ENCODE results near the gene CX3CR1. TPM values are rescaled to one million over a fixed set of nuclear protein-coding genes. Genes with fewer than 3 reads are reported as not detected.
"Not testable (repeated sequence)": the region's sequence is repeated elsewhere in the genome, so short reads cannot be mapped to it uniquely, and the experiment has no call there.

CX3CR1 gene
- total RNA-seq, 1 donor from 2014 or later = 0.32 TPM

DNA sequence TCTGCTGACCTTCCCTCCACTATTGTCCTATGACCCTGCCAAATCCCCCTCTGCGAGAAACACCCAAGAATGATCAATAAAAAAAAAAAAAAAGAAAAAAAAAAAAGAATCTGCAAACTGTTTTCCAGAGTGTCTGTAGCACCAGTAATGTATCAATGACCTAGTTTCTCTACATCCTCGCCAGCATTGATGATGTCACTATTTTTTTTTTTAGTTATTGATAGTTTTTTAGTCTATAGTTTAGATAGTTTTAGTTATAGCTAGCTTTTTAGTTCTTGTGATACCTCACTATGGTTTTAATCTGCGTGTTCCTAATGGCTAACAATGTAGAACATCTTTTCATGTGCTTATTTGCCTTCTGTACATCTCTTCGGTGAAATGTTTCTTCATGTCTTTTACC lies 51.3 kb downstream of the CX3CR1 start:
- no peaks in the 10 kb centered on the region for H4K20me1 ChIP-seq (ENCODE audit: insufficient read depth, low read length)
- Mint-ChIP-seq H3K4me3 (ENCODE audit: unreplicated experiment) (no peak overlapping the region), H3K27me3 (ENCODE audit: low read depth, unreplicated experiment) (peaks cover 16% of the 10 kb centered on the region), H3K36me3 (ENCODE audit: low read depth, unreplicated experiment) (no peaks in the 10 kb centered on the region), H3K4me1 (ENCODE audit: low read depth, unreplicated experiment) (no peaks in the 10 kb centered on the region), H3K27ac (ENCODE audit: unreplicated experiment) (no peak overlapping the region), H3K9me3 (ENCODE audit: unreplicated experiment) (peaks cover 2% of the 10 kb centered on the region)
- no peak overlapping the region for H3K4me3 ChIP-seq (ENCODE audit: insufficient read depth, low read depth, low read length)
- no peaks in the 10 kb centered on the region for H3K9me3 ChIP-seq (ENCODE audit: insufficient read depth, low read depth, low read length)
- H3K27me3 ChIP-seq (ENCODE audit: insufficient read depth, low read length) = peaks cover 8% of the 10 kb centered on the region
- DNase-seq (ENCODE audit: low read depth) (no peak), FAIRE-seq (no peak)
- no peaks in the 10 kb centered on the region for H3K36me3 ChIP-seq (ENCODE audit: insufficient read depth, low read length)
- H3K4me1 ChIP-seq (ENCODE audit: insufficient read depth, low read length) = no peaks in the 10 kb centered on the region
- no peak overlapping the region for H2AFZ ChIP-seq (ENCODE audit: low read depth, low read length)
- TF ChIP-seq, protein P1, sequence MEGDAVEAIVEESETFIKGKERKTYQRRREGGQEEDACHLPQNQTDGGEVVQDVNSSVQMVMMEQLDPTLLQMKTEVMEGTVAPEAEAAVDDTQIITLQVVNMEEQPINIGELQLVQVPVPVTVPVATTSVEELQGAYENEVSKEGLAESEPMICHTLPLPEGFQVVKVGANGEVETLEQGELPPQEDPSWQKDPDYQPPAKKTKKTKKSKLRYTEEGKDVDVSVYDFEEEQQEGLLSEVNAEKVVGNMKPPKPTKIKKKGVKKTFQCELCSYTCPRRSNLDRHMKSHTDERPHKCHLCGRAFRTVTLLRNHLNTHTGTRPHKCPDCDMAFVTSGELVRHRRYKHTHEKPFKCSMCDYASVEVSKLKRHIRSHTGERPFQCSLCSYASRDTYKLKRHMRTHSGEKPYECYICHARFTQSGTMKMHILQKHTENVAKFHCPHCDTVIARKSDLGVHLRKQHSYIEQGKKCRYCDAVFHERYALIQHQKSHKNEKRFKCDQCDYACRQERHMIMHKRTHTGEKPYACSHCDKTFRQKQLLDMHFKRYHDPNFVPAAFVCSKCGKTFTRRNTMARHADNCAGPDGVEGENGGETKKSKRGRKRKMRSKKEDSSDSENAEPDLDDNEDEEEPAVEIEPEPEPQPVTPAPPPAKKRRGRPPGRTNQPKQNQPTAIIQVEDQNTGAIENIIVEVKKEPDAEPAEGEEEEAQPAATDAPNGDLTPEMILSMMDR (IDR thresholded peaks at IDR 0.05; ENCODE audit: insufficient read depth, low read depth, low read length) = no peak
- no peak for TF ChIP-seq EZH2 (IDR thresholded peaks at IDR 0.05; ENCODE audit: insufficient read depth, low read length)
- no peak overlapping the region for H3K27ac ChIP-seq (ENCODE audit: low read depth, low read length)
- no peak overlapping the region for H3K4me2 ChIP-seq (ENCODE audit: low read length)
- no peaks in the 10 kb centered on the region for H3K79me2 ChIP-seq (ENCODE audit: insufficient read depth, low read length)
- H3K9ac ChIP-seq (ENCODE audit: low read length) = no peak overlapping the region

DNA sequence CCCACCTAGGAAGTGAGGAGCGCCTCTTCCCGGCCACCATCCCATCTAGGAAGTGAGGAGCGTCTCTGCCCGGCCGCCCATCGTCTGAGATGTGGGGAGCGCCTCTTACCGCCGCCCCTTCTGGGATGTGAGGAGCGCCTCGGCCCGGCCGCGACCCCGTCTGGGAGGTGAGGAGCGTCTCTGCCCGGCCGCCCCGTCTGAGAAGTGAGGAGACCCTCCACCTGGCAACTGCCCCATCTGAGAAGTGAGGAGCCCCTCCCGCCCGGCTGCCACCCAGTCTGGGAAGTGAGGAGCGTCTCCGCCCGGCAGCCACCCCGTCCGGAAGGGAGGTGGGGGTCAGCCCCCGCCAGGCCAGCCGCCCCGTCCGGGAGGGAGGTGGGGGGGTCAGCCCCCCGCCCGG lies 52.2 kb downstream of the CX3CR1 start:
- H3K36me3 ChIP-seq (ENCODE audit: insufficient read depth, low read length); H3K4me2 ChIP-seq (ENCODE audit: low read length); H3K4me1 ChIP-seq (ENCODE audit: insufficient read depth, low read length); H3K27me3 ChIP-seq (ENCODE audit: insufficient read depth, low read length); DNase-seq (ENCODE audit: low read depth); H3K9me3 Mint-ChIP-seq (ENCODE audit: unreplicated experiment); H3K4me3 Mint-ChIP-seq (ENCODE audit: unreplicated experiment); H3K27ac ChIP-seq (ENCODE audit: low read depth, low read length); H3K4me3 ChIP-seq (ENCODE audit: insufficient read depth, low read depth, low read length); H3K4me1 Mint-ChIP-seq (ENCODE audit: low read depth, unreplicated experiment); H3K79me2 ChIP-seq (ENCODE audit: insufficient read depth, low read length); H2AFZ ChIP-seq (ENCODE audit: low read depth, low read length); H3K27ac Mint-ChIP-seq (ENCODE audit: unreplicated experiment); H3K9me3 ChIP-seq (ENCODE audit: insufficient read depth, low read depth, low read length); FAIRE-seq; H3K36me3 Mint-ChIP-seq (ENCODE audit: low read depth, unreplicated experiment); H3K9ac ChIP-seq (ENCODE audit: low read length); H4K20me1 ChIP-seq (ENCODE audit: insufficient read depth, low read length): not testable (repeated sequence)
- H3K27me3 Mint-ChIP-seq (ENCODE audit: low read depth, unreplicated experiment) = peaks cover 11% of the 10 kb centered on the region

DNA sequence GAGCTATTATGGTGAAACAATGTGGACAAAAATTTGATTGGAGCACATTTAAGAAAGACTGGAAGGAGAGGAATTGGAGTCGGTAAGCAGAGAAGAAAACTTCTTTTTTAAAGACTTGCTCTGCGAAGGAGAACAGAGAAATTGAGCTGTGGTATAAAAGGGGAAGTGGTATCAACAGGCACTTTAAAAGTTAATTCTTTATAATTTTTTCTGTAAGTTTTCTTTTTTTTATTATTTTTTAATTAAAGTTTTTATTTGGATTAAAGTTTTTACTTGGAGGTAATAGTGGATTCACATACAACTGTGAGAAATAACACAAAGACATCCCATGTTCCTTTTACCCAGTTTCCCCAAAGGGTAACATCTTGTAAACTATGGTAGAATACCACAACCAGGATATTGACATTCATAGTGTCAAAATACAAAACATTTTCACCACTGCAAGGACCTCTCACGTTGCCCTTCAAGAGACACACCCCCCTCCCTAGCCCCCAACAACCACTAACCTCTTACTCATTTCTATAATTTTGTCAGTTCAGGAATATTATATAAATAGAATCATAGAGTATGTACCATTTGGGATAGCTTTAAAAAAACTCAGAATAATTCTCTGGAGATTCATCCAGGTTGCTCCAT lies 53.6 kb downstream of the CX3CR1 start:
- DNase-seq (ENCODE audit: low read depth) (no peak), FAIRE-seq (no peak)
- H3K4me1 ChIP-seq (ENCODE audit: insufficient read depth, low read length) = no peaks in the 10 kb centered on the region
- H3K36me3 Mint-ChIP-seq (ENCODE audit: low read depth, unreplicated experiment) = no peaks in the 10 kb centered on the region
- no peaks in the 10 kb centered on the region for H3K79me2 ChIP-seq (ENCODE audit: insufficient read depth, low read length)
- H3K9me3 Mint-ChIP-seq (ENCODE audit: unreplicated experiment) = peaks cover 2% of the 10 kb centered on the region
- H3K9ac ChIP-seq (ENCODE audit: low read length) = no peak overlapping the region
- TF ChIP-seq, protein P1 (IDR thresholded peaks at IDR 0.05; ENCODE audit: insufficient read depth, low read depth, low read length) = no peak
- TF ChIP-seq EZH2 (IDR thresholded peaks at IDR 0.05; ENCODE audit: insufficient read depth, low read length) = no peak
- H3K4me2 ChIP-seq (ENCODE audit: low read length) = no peak overlapping the region
- H3K9me3 ChIP-seq (ENCODE audit: insufficient read depth, low read depth, low read length) = no peaks in the 10 kb centered on the region
- no peak overlapping the region for H3K27ac ChIP-seq (ENCODE audit: low read depth, low read length)
- peaks cover 3% of the 10 kb centered on the region for H3K27me3 ChIP-seq (ENCODE audit: insufficient read depth, low read length)
- H3K4me1 Mint-ChIP-seq (ENCODE audit: low read depth, unreplicated experiment) = no peaks in the 10 kb centered on the region
- H3K27ac Mint-ChIP-seq (ENCODE audit: unreplicated experiment) = no peak overlapping the region
- H3K27me3 Mint-ChIP-seq (ENCODE audit: low read depth, unreplicated experiment) = peaks cover 8% of the 10 kb centered on the region
- no peaks in the 10 kb centered on the region for H3K36me3 ChIP-seq (ENCODE audit: insufficient read depth, low read length)
- no peak overlapping the region for H2AFZ ChIP-seq (ENCODE audit: low read depth, low read length)
- H3K4me3 Mint-ChIP-seq (ENCODE audit: unreplicated experiment) = no peak overlapping the region
- H4K20me1 ChIP-seq (ENCODE audit: insufficient read depth, low read length) = no peaks in the 10 kb centered on the region
- no peak overlapping the region for H3K4me3 ChIP-seq (ENCODE audit: insufficient read depth, low read depth, low read length)

Measured in astrocyte (in vitro differentiated cells and primary cell).